HG02973 (cell line): ENCODE results near the gene GRIA3.
"Not testable (repeated sequence)": the region's sequence is repeated elsewhere in the genome, so short reads cannot be mapped to it uniquely, and the experiment has no call there.

Experiments
- ATAC-seq: cut with Tn5 transposase; IDR thresholded peaks from one replicate; pipeline ENCODE4 v1.9.1; 2021; ENCODE audit warnings: moderate library complexity; ENCODE audit not compliant: unreplicated experiment

Gene GRIA3

DNA sequence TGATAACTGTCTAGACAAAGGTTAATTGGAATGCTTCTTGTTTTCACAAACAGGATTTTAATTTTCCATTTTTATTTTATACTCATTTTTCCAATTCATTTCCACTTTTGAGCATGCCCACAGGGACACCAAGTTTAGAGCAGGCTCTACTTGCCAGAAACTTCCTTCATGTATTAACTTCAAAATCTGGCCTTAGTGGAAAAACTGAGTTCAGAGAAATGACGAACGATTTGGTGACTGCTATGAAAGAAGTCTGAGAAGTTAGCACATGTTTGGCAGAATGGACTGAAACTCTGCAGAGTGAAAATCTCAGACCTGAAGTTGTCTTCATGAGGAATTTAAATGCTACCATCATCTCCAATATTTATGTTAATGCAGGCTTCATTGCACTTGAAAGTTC, 334.7 kb downstream of the GRIA3 start:
- ATAC-seq = no peak

DNA sequence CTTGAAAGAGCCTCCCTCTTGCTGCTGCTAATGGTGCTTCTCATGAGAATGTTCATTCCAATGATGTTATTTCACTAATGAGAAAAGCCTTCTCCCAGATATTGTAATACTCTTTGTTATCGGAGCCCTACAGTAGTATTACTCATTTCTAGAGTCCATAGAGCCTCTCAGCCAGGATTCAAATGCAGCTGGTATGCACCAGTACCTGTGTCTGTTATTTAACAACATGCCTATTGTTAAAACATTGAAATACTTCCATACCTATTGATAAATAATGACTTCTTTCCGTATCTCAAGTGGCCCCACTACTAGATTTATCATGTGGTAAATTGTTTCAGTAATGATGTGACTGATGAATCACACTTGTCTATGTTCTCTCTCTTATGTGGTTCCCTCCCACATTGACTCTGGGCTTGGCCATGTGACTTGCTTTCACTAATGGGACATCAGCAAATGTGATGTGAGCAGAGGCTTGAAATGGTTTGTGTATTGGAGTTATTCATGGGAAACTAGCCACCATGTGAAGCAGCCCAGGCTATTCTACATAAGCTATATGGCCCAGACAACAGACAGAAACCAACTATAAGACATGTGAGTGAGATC, 341.1 kb downstream of the GRIA3 start:
- ATAC-seq = peak; percentile 79

DNA sequence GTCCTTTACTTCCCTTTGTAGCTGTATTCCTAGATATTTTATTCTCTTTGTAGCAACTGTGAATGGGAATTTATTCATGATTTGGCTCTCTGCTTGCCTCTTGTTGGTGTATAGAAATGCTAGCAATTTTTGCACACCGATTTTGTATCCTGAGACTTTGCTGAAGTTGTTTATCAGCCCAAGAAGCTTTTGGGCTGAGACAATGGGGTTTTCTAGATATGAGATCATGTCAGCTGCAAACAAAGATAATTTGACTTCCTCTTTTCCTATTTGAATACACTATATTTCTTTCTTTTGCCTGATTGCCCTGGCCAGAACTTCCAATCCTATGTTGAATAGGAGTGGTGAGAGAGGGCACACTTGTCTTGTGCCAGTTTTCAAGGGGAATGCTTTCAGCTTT, 346.6 kb downstream of the GRIA3 start:
- ATAC-seq = not testable (repeated sequence)
